WERI-Rb-1 (cell line): ENCODE measurements around the gene DDX11.
"Not testable (repeated sequence)": the region's sequence is repeated elsewhere in the genome, so short reads cannot be mapped to it uniquely, and the experiment has no call there.

Experiments used
- DNase-seq: peaks from one replicate; pipeline ENCODE4 v3.0.0-alpha.2; 2020
- H3K27ac ChIP-seq: fragments of 250-450 bp; sonication (Bioruptor Pico); 2 replicates; pipeline ENCODE4 v1.5.1; 2020; ENCODE audit warnings: mild to moderate bottlenecking, moderate library complexity
- H3K27me3 ChIP-seq: fragments of 250-450 bp; sonication (Bioruptor Pico); 2 replicates; pipeline ENCODE4 v1.5.1; 2021; ENCODE audit warnings: mild to moderate bottlenecking, low read depth, moderate library complexity; ENCODE audit not compliant: insufficient read depth, severe bottlenecking
- H3K36me3 ChIP-seq: fragments of 250-450 bp; sonication (Bioruptor Pico); 2 replicates; pipeline ENCODE4 v1.5.1; 2020; ENCODE audit warnings: mild to moderate bottlenecking, moderate library complexity
- H3K4me3 ChIP-seq: 2 replicates; pipeline ENCODE4 v1.5.1; 2011; ENCODE audit warnings: low read depth, mild to moderate bottlenecking, control low read depth, low read length
- H3K9me3 ChIP-seq: fragments of 250-450 bp; sonication (Bioruptor Pico); 2 replicates; pipeline ENCODE4 v1.5.1; 2021; ENCODE audit warnings: mild to moderate bottlenecking, moderate library complexity; ENCODE audit not compliant: severe bottlenecking
- TF ChIP-seq, protein P1 (sequence below): IDR thresholded peaks from 2 replicates; pipeline ENCODE4 v1.5.1; 2011; ENCODE audit warnings: low read depth, mild to moderate bottlenecking, control low read depth, inconsistent platforms, low read length

DDX11 gene

GRCh38 chr12:31037931-31038330, 35.7 kb upstream of the DDX11 start:
- DNase-seq: no peak
- TF ChIP-seq, protein P1, sequence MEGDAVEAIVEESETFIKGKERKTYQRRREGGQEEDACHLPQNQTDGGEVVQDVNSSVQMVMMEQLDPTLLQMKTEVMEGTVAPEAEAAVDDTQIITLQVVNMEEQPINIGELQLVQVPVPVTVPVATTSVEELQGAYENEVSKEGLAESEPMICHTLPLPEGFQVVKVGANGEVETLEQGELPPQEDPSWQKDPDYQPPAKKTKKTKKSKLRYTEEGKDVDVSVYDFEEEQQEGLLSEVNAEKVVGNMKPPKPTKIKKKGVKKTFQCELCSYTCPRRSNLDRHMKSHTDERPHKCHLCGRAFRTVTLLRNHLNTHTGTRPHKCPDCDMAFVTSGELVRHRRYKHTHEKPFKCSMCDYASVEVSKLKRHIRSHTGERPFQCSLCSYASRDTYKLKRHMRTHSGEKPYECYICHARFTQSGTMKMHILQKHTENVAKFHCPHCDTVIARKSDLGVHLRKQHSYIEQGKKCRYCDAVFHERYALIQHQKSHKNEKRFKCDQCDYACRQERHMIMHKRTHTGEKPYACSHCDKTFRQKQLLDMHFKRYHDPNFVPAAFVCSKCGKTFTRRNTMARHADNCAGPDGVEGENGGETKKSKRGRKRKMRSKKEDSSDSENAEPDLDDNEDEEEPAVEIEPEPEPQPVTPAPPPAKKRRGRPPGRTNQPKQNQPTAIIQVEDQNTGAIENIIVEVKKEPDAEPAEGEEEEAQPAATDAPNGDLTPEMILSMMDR: no peak
- H3K27me3 ChIP-seq: no peaks in the 10 kb centered on the region
- H3K9me3 ChIP-seq: no peaks in the 10 kb centered on the region
- no peaks in the 10 kb centered on the region for H3K36me3 ChIP-seq
- no peak overlapping the region for H3K4me3 ChIP-seq
- H3K27ac ChIP-seq: no peak overlapping the region

GRCh38 chr12:31041033-31041564, 32.6 kb upstream of the DDX11 start:
- H3K9me3 ChIP-seq: no peaks in the 10 kb centered on the region
- H3K4me3 ChIP-seq: no peak overlapping the region
- TF ChIP-seq, protein P1: no peak
- DNase-seq: no peak
- no peaks in the 10 kb centered on the region for H3K27me3 ChIP-seq
- H3K36me3 ChIP-seq: no peaks in the 10 kb centered on the region
- H3K27ac ChIP-seq: no peak overlapping the region

DNA sequence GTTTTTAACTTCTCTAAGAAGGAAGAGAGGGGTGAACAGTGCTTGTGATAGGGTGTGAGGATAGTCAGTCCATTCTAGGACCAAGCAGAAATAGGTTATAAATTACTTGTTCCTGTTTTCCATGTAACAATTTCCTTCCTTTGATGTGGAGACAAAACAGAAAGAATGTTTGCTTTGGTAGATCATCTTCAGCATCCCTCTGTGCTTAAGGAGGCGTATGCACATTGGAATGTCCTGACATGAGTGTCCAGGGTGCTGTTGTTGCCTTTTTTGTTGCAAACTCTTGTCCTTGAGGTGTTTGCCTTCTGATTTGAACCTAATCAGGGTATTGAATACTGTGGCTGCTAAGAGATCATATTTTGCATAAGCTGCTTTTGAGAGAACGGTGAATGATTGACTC, 23.5 kb upstream of the DDX11 start:
- H3K27me3 ChIP-seq, H3K36me3 ChIP-seq, H3K9me3 ChIP-seq, H3K27ac ChIP-seq, H3K4me3 ChIP-seq, DNase-seq: not testable (repeated sequence)

- DNase-seq, H3K4me3 ChIP-seq, H3K36me3 ChIP-seq, H3K27me3 ChIP-seq, H3K9me3 ChIP-seq, H3K27ac ChIP-seq: not testable (repeated sequence)
Observed at GRCh38 chr12:31050548-31050947, 23.1 kb upstream of the DDX11 start.

GRCh38 chr12:31051692-31052091, 22.0 kb upstream of the DDX11 start:
- not testable (repeated sequence) for H3K36me3 ChIP-seq, H3K4me3 ChIP-seq, H3K27ac ChIP-seq, H3K9me3 ChIP-seq, DNase-seq, H3K27me3 ChIP-seq

DNA sequence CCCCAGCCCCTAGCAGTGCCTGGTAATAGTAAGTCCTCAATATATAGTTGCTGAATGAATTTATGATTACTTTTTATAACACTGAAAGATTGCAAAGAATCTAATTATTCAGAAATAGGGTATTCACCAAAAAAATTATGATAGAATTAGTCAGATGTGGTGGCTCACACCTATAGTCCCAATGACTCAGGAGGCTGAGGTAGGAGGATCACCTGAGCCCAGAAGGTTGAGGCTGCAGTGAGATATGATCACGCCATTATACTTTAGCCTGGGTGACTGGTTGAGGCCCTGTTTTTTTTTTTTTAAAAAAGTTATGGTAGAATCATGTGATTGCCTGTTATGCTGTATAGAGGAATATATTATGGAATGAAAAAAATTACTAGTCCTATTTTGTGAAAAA, 21.5 kb upstream of the DDX11 start:
- not testable (repeated sequence) for H3K27me3 ChIP-seq, H3K9me3 ChIP-seq, DNase-seq, H3K4me3 ChIP-seq, H3K27ac ChIP-seq, H3K36me3 ChIP-seq

DNA sequence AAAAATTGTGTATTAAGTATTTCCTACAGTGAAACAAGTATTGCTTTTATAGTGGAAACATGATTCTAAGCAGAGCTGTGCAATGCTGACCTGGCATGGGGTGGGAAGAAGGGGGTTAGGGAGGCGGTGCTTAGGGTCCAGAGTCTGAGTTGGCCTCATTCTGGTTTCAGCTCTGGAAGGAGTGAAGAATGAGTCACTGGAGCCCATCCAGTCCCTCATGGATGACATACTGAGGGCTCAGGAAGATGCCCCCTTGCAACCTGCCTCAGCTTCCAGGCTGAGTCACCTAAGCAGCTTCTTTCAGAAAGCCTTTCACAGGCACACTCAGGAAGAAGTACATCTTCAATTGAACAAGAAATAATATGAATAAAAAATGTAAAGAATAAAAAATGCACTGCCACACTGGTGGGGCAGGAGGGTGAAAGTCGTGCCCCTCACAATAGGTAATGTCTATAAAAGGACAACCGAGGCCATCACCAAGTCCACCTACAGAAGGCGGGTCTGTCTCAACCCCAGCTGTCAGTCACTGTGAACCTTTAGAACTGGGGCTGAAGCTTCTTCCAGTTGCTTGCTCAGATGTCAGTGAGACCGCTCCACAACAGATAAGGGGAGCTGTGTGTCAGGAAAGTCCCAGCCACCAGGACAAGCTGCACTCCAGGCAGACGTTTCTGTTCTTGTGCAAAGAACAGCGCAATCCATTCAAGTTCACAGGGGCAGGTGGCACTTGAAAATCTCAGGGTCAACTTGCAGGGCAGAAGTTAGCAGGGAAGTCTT, 20.8 kb upstream of the DDX11 start:
- not testable (repeated sequence) for H3K36me3 ChIP-seq, DNase-seq, H3K4me3 ChIP-seq, H3K9me3 ChIP-seq, H3K27ac ChIP-seq, H3K27me3 ChIP-seq

GRCh38 chr12:31053944-31054343, 19.7 kb upstream of the DDX11 start:
- not testable (repeated sequence) for H3K4me3 ChIP-seq, H3K36me3 ChIP-seq, H3K27me3 ChIP-seq, H3K27ac ChIP-seq, H3K9me3 ChIP-seq
- DNase-seq: peak; percentile 21

DNA sequence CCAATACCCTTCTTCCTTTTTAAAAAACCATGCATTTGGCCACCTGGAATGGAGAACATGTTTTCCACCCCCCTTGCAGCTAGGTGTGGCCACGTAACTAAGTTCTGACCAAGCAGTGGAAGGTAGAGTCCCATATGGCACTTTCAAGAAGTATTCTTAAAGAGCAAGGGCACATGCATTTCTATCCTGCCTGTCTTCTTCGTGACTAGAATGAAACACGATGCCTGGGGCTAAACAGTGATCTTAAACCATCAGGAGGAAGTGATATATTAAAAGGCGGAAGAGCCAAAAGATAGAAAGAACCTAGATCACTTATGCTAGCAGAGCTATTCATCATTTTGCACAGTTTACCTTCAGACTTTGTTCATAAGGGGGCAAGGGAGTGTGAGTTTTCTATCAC, 16.0 kb upstream of the DDX11 start:
- Histone ChIP-seq H3K4me3 (no peak overlapping the region), H3K9me3 (no peaks in the 10 kb centered on the region), H3K36me3 (no peaks in the 10 kb centered on the region), H3K27ac (no peak overlapping the region), H3K27me3 (no peaks in the 10 kb centered on the region)
- TF ChIP-seq, protein P1: no peak
- DNase-seq: no peak

DNA sequence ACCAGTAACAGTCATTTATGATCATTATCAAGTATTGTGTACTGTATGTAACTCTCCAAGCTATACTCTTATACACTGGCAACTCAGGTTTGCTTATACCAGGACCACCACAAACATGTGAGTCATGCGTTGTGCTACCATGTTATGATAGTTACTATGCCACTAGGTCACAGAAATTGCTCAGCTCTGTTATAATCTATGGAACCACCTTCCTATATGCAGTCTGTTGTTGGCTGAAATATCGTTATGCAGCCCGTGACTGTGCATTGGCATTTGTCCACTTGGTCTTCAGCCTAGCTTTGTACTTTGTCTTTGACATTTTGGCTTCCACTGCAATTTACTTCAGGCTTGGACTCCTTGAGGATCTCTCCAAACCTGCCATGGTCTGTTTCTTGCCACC, 7.5 kb upstream of the DDX11 start:
- H3K36me3 ChIP-seq, H3K27me3 ChIP-seq, H3K27ac ChIP-seq, H3K4me3 ChIP-seq, DNase-seq, H3K9me3 ChIP-seq: not testable (repeated sequence)

DNA sequence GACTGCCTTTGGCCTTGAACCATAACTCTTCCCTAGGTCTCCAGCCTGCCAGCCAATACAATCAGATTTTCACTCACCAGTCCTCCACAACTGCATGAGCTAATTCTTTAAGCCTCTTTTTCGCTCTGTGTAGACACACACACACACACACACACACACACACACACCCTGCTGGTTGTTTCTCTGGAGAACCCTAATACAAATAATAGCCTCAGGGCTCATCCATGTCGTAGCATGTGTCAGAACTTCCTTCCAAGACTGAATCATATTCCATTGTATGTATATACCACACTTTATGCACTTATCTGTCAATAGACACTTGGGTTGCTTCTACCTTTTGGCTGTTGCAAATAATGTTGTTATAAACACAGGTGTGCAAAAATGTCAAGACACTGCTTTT, 6.0 kb upstream of the DDX11 start:
- peak overlapping the region; percentile 29; the same call in 1 of the 2 replicates for H3K27ac ChIP-seq
- H3K9me3 ChIP-seq, H3K4me3 ChIP-seq, H3K27me3 ChIP-seq, H3K36me3 ChIP-seq: not testable (repeated sequence)
- DNase-seq: peak; percentile 72
